Stimulated activated CD4-positive, alpha-beta T cell treated with anti-CD3 and anti-CD28 coated beads, TNF-alpha, amount 100 ng/mL, for 4 hours (primary cell): ENCODE measurements around the gene PRRG2.

Experiments used
- DNase-seq, 3 experiments: peaks; one replicate each; pipeline ENCODE4 v3.0.0-alpha.2; 2020; ENCODE audit warnings: low read depth in 3 of 3

PRRG2 gene

DNA sequence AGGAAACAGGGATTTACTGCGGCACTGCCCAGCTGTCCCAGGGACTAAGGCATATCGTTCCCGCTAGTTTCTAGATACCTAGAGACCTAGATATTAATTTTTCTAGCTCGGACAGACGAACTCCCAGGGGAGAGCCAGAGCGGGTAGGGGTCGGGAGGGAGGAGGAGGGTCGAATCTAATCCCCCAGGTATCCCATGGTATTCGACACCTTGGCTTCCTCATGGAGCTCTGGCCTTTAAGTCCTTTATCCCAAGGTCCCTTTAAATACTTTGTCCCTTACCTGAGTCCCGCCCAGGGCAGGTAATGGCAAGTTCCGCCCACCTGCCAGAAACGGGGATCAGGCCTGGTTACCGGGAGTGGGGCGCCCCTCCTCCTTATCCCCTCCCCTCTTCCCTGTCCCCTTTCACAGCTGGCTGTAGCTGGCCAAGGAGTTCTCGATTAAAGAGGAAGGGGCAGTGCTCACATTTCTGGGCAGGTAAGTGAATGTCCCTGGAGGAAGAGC lies at the start of gene PRRG2:
TSS of gene PRRG2 (plus strand) at position 310 of the 502 bp plus-strand sequence. CDS start 1,904 bp downstream, outside the sequence.
- no peak for DNase-seq

DNA sequence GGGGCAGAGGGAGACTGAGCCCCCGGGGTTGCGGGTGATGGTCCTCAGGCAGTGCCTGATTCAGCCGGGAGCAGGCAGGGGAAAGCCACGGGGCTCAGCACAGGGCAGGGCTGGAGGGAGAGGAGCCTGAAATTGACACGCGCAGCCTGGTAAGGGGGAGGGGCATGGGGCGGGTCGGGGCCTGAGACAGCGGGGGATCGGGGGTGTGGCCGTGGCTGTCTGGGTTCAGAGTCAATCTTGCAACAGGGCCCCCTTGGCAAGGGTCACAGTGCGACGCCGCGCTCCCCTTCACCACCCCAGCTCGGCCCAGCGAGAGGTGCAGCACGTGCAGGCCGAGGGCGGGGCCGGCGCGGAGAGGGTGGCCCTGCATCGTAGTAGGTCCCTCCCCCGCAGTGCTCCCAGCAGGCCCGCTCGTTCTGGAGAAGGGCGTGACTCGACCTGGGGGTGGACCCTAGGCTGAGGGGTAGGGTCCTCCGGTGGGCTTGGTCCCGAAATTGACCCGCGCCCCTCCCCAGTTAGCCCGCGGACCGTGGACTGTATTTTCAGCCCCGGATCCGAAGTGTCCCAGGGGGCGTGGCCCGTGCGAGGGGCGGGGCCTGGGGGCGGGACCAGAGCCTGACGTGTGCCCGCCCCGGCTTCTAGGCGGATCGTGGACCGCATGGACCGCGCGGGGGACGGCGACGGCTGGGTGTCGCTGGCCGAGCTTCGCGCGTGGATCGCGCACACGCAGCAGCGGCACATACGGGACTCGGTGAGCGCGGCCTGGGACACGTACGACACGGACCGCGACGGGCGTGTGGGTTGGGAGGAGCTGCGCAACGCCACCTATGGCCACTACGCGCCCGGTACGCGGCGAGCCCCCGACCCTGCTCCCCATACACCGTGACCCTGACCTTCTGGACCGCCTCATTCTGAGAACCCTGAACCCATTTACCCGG lies 47.3 kb upstream of the PRRG2 start:
- peak; percentile 74 to 90 (median 77) for DNase-seq

DNA sequence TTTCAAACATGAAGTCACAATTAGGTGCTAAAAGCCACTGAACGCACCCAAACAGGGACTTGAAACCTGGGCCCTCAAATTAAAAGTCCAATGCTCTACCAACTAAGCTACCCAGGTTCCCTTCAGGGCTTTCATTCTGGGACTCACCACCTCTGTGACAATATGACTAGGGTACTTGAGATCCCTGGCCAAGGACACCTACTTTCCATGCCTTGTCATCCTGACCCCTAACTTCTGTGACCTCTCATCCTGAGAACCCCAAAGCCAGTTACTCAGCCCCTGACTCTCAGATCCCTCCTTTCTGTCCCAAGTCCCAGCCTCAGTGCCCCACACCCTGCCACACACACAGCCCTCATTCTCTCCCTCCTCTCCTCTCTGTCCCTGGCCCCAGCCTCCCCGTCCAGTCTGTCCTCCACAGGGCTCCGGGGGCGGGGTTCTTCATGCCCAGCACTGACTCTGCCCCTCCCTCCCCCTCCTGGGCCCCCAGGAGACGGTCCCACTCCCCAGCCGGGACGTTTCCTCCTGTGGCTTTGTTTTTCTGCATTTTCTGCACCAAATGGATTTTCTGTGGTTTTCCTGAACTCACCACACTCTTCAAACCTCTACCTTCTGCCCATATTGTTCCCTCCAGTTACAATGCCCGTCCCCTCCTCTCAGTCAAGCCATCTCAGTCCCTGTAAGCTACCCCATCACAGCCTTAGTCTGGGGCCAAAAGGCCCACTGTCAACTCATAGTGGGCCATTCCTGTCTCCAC lies 46.3 kb upstream of the PRRG2 start:
- DNase-seq = no peak

DNA sequence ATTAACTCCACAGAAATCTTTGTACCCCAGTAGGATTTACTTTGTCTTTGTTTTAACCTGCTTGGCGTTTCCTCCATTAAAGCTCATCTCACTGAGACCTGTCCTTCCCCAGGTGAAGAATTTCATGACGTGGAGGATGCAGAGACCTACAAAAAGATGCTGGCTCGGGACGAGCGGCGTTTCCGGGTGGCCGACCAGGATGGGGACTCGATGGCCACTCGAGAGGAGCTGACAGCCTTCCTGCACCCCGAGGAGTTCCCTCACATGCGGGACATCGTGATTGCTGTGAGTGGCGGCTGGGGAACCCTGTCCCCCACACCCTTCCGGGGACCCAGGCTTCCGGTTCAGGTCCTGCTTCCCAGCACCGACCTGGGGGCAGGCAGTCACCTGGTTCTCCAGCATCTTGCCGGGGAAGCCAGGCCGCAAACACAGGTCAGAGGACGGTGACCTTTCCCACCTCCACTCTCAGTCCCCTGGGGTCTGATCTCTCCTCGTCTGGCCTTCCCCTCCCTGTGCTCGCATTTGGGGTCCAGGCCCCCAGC lies 44.1 kb upstream of the PRRG2 start:
- DNase-seq = no peak

- no peak for DNase-seq
Observed at GRCh38 chr19:49538643-49539042, 42.5 kb upstream of the PRRG2 start.

DNA sequence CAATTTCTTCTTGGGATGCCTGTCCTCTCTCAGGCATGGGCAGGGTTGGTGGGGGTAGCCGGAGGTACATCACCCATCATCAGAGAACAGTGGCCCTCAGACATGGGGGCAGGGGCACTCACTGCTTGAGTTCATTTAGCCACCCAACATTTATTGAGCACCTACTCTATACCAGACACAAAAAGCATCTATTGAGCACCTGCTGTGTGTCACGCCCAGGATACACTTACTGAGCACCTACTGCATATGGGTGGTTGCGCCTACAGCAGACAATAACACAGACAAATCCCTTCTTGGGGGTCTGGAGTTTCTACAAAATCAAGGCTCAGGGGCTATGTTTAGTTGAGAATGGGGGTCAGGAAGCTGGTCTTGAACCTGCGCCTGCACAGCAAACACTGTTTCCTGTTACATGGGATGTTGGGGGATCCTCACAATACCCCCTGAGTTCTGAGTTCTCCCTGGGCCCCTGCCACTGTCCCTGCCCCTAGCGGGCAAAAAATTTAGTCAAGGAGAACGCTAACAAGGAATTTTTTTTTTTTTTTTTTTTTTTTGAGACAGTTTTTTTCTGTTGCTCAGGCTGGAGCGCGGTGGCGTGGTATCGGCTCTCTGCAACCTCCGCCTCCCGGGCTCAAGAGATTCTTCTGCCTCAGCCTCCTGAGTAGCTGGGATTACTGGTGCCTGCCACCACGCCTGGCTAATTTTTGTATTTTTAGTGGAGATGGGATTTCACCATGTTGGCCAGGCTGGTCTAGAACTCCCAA lies 41.7 kb upstream of the PRRG2 start:
- no peak for DNase-seq

GRCh38 chr19:49541914-49542313 lies 39.2 kb upstream of the PRRG2 start:
- no peak for DNase-seq

DNA sequence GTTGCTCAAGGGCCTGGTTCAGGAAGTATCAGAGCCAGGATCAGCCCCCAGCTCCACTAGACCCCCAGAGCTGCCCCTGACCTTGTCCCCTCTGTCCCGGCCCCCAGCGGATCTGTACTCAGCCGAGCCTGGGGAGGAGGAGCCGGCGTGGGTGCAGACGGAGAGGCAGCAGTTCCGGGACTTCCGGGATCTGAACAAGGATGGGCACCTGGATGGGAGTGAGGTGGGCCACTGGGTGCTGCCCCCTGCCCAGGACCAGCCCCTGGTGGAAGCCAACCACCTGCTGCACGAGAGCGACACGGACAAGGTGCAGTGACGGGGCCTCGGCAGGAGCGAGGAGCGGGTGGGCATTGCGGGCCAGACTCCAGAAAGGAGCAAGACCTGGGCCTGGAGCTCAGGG lies 38.7 kb upstream of the PRRG2 start:
- no peak for DNase-seq

DNA sequence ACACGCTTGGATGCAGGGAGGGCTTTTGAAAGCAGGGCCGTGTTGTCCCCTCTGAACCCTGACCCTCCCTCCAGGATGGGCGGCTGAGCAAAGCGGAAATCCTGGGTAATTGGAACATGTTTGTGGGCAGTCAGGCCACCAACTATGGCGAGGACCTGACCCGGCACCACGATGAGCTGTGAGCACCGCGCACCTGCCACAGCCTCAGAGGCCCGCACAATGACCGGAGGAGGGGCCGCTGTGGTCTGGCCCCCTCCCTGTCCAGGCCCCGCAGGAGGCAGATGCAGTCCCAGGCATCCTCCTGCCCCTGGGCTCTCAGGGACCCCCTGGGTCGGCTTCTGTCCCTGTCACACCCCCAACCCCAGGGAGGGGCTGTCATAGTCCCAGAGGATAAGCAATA lies 38.1 kb upstream of the PRRG2 start:
- DNase-seq = no peak

GRCh38 chr19:49544154-49544553 lies 37.0 kb upstream of the PRRG2 start:
- DNase-seq = no peak

DNA sequence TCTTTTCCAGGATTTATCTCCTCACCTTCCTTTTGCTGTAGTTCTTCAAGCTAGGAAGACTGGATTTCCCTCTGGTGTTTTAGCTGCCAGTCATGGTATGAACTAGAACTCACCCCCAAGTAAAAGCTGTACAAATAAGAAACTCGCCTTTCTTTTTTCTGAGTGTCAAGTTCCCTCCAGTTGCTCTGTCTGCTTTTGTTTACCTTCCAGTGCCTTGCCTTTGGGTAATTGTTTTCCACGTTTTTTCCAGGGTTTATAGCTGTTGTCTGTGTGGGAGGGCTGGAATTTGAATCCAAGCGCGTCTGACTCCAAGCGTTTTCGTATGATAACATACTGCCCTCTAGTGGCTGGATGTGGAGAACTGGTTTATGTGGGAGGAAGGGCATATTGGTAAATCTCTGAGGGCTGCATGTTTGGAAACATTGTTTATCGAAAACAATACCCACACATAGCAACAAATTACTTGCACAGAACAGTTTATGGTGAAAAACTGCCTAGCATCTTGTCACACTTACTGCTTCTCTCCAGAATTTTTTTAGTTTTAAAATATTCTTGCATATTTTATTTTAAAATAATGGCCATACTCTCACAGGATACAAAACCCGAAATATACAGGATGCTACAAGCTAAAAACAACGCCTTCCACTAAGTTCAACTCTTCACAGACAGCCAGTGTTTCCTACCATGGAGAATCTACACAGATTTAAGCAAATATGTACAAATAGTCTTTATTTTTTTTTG lies 34.1 kb upstream of the PRRG2 start:
- DNase-seq = peak in 1 of 3 experiments; percentile 48

GRCh38 chr19:49549045-49549444 lies 32.1 kb upstream of the PRRG2 start:
- no peak for DNase-seq

GRCh38 chr19:49551531-49551930 lies 29.6 kb upstream of the PRRG2 start:
- DNase-seq = no peak

DNA sequence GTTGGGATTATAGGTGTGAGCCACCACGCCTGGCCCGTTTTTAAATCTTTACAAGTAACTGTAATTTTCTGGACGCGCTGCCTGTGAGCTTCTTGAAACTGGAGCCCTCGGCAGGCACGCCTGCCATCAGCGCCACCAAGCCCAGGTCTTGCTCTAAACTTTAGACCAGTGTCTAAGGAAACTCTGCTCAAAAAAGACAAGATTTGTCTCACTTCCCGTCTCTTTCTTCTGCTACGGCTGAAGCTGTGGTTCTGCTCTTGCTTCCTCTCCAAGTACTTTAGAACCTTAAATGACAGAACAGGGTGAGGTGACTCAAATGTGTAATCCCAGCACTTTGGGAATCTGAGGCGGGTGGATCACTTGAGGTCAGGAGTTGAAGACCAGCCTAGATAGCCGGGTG lies 28.4 kb upstream of the PRRG2 start:
- no peak for DNase-seq

DNA sequence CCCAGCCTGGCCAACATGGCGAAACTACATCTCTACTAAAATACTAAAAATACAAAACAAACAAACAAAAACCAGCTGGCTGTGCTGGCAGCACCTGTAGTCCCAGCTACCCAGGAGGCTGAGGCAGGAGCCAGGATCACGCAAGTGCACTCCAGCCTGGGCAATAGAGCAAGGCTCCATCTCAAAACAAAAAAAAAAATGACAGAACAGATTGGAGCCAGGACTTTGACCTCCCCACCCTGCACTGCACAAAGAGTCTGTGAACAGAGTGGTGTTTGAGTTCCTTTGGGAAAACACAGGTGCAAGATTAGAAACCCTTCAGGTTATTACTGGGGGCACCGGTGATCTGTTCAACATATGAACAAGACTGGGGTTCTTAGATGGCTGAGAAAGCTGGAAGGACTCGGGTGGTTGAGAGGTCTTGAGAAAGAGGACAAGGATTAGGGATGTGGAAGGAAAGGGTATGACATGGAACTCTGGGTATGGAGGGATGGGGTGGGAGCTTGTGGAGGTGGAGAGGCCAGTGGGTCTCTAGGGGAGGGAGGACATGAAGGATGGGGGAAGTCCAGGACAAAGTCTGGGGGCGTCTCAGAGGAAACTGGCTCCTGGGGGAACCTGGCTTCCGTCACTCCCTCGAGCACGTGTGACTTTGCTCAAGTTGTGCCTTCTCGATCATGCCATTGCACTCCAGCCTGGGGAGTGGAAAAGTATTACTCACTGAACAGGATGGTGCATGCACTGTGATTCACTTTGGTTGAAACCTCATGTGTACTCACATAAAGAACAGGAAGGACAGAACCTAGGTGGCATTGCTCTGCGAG lies 27.5 kb upstream of the PRRG2 start:
- peak in 1 of 3 experiments; percentile 51 for DNase-seq

GRCh38 chr19:49554701-49555181 lies 26.4 kb upstream of the PRRG2 start:
- no peak for DNase-seq

- DNase-seq = peak in 2 of 3 experiments; percentile 66 to 70
Observed at GRCh38 chr19:49555600-49556411, 25.3 kb upstream of the PRRG2 start.

DNA sequence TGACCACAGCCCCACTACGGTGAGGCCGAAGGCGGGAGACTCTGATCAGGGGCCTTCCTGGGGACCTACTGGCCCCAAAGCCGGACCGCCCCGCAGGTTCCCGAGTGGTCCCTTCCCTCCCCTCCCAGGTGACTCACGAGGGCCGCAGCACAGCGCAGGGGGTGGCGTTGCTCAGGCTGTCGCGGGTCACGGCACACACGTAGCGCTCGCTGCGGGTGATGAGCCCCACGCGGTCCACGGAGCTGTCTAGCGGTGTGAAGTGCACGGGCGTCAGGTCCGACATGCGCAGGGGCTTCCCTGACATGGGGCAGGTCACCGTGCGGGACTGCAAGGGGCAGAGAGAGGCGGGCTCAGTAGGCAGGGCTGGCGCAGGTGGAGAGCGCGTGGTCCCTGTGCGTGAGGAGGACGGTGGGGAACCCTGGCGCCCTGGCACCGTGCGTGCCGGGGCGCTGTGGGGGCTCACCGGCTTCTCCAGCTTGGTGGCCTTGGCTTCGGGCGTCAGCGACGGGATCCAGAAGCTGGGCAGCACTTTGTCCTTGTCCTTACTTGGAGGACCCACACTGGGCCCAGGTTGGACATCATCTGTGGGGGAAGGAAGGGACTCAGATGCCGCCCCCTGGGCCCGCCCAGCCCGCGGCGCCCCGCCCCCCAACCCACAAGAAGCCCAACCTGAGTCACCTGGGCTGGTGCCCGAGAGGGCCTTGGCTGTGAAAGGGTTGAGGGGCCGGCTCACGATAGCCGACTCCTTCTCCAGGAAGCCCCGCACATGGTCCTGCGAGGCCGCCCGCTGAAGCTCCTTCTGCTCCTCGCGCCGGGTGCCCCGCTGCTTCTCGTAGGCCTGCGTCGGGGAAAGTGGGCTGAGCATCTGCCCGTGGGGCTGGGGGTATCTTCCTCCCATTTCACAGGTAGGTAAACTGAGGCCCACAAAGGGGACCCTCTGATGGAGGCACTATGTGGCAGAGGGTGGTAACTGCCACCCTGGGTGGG lies 24.4 kb upstream of the PRRG2 start:
- no peak for DNase-seq
